AG04450 (cell line): ENCODE measurements around the gene PRKCH. TPM values are rescaled to one million over a fixed set of nuclear protein-coding genes. Genes with fewer than 3 reads are reported as not detected.

Source experiments
- CTCF ChIA-PET: fragments of 300-600, 350-600 bp; formaldehyde crosslinking; extraction: SDS; loops from one replicate; lab custom pipeline; 2022; ENCODE audit warnings: antibody characterized with exemption, inconsistent platforms; lab: Charles Lee
- POLR2A ChIA-PET: fragments of 350-600 bp; formaldehyde crosslinking; extraction: SDS; loops from one replicate; lab custom pipeline; 2021; ENCODE audit warnings: antibody characterized with exemption, inconsistent platforms; lab: Yijun Ruan, JAX
- DNase-seq: peaks from one replicate; pipeline ENCODE4 v3.0.0-alpha.2; 2011; ENCODE audit warnings: low read depth, low spot score
- H3K27ac ChIP-seq: one replicate; pipeline ENCODE4 v1.5.1; 2012; ENCODE audit warnings: low read depth, low read length, control low read depth
- H3K27me3 ChIP-seq: one replicate; pipeline ENCODE4 v1.6.0; 2012; ENCODE audit warnings: low read length; ENCODE audit not compliant: control insufficient read depth, insufficient read depth
- H3K4me3 ChIP-seq: 2 replicates; pipeline ENCODE4 v1.5.1; 2011; ENCODE audit warnings: mild to moderate bottlenecking, low read depth, low read length, control low read depth
- H3K9me3 ChIP-seq: 2 replicates; pipeline ENCODE4 v1.5.1; 2012; ENCODE audit warnings: low read length; ENCODE audit not compliant: control insufficient read depth, insufficient read depth
- polyA plus RNA-seq: library from polyadenylated mRNA; depleted of rRNA; stranded (reverse); fragments of >200 nt; gene quantifications from 2 replicates; pipeline ENCODE4 v1.2.3, GENCODE V29; 2011
- TF ChIP-seq, protein P1 (sequence below): IDR thresholded peaks from 2 replicates; pipeline ENCODE4 v1.5.1; 2011; ENCODE audit warnings: low read depth, low read length, control low read depth, inconsistent platforms

PRKCH gene
- polyA plus RNA-seq, 1 experiment: 1.6 TPM

DNA sequence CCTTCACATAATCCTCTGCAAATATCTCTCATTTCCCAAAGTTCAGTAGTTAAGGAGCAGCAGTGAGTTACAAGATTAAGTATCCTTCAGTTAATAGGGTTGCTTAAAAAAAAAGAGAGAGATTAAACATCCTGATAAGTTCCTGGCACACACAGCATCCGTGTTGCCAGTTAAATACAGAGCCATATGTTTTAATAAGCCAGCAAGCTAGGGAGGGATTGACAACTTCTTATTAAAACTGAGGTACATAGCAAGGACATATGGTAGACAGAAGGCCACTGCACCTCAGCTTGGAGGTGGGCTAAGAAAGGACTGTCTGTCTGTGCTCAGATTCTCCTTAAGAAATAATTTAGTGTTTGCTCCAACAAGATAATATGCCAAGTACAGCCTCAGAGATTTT lies 30.7 kb upstream of the PRKCH start:
- POLR2A ChIA-PET: no interaction called here
- Histone ChIP-seq H3K4me3 (no peak overlapping the region), H3K27ac (no peak overlapping the region), H3K9me3 (no peaks in the 10 kb centered on the region), H3K27me3 (peaks cover 2% of the 10 kb centered on the region)
- CTCF ChIA-PET: interaction anchor here (0.6 to 1.2 kb wide), 5 partner anchors 21 to 626 kb away, joined by 3 to 9 read pairs (median 5); no protein-coding TSS in a partner anchor
- no peak for DNase-seq
- TF ChIP-seq, protein P1, sequence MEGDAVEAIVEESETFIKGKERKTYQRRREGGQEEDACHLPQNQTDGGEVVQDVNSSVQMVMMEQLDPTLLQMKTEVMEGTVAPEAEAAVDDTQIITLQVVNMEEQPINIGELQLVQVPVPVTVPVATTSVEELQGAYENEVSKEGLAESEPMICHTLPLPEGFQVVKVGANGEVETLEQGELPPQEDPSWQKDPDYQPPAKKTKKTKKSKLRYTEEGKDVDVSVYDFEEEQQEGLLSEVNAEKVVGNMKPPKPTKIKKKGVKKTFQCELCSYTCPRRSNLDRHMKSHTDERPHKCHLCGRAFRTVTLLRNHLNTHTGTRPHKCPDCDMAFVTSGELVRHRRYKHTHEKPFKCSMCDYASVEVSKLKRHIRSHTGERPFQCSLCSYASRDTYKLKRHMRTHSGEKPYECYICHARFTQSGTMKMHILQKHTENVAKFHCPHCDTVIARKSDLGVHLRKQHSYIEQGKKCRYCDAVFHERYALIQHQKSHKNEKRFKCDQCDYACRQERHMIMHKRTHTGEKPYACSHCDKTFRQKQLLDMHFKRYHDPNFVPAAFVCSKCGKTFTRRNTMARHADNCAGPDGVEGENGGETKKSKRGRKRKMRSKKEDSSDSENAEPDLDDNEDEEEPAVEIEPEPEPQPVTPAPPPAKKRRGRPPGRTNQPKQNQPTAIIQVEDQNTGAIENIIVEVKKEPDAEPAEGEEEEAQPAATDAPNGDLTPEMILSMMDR: no peak

DNA sequence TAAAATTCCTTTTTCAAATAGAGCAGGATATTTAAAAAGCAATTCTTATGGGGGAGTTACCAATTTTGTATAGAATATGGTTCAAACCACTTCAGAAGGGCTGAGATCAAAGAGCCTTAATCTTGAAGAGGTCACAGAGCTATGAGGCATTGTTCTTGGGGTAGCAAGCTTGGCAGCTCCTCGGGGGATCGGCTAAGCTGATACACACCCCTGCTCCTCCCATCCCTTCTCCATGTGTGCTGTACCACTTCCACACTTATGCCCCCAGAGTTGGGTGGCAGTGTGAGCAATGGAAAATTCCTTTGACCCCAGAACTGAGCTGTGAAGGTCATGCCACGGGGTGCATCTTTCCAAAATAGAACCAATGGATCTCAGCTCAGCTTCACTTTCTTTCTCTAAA lies 25.2 kb upstream of the PRKCH start:
- ChIA-PET POLR2A (no interaction called here), CTCF (interaction anchor here (0.6 to 3.6 kb wide), 19 partner anchors 8 to 946 kb away, joined by 3 to 31 read pairs (median 3); partner anchors contain the start of gene TMEM30B)
- no peak for DNase-seq
- Histone ChIP-seq H3K9me3 (no peaks in the 10 kb centered on the region), H3K27ac (no peak overlapping the region), H3K4me3 (no peak overlapping the region), H3K27me3 (peaks cover 2% of the 10 kb centered on the region)
- TF ChIP-seq, protein P1: no peak

DNA sequence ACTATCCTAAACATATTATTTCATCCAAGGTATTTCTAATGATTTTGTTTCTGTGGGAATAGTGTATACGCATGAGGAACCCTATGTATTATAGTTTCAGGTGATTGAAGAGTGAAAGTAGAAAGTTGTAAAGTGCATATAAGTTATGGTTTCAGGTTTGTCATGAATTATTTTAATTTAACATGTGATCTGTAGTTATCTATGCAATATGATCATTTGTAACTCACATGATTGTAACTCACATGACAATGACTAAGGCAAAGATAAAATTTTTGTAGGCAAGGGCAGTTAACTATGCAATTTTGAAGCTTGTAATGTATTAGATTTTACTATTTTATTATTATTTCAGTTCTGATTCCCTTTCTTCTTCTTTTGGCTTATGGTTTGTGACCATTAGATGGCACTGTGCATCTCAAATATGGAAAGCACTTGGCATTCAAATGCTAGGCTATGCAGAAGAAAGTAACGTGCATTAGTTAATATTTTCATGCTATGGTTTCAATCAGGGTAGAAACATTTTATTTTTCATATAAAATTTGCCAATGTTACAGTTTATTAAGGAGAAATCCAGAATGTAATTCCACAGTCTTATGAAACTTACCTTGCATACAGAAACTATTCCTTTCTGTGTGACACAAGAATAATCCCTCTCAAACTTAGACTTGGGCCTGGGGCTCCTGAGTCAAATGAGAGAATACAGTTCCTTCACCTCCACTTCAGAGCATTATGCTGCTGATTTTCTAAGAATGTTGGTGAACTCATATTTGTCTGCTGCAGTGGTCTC lies 24.5 kb upstream of the PRKCH start:
- TF ChIP-seq, protein P1: peak; percentile 76
- Histone ChIP-seq H3K27ac (no peak overlapping the region), H3K9me3 (no peaks in the 10 kb centered on the region), H3K27me3 (peaks cover 2% of the 10 kb centered on the region), H3K4me3 (no peak overlapping the region)
- CTCF ChIA-PET: interaction anchor here (0.6 to 3.6 kb wide), 18 partner anchors 9 to 947 kb away, joined by 3 to 31 read pairs (median 3); partner anchors contain the start of gene TMEM30B
- no peak for DNase-seq
- POLR2A ChIA-PET: no interaction called here

DNA sequence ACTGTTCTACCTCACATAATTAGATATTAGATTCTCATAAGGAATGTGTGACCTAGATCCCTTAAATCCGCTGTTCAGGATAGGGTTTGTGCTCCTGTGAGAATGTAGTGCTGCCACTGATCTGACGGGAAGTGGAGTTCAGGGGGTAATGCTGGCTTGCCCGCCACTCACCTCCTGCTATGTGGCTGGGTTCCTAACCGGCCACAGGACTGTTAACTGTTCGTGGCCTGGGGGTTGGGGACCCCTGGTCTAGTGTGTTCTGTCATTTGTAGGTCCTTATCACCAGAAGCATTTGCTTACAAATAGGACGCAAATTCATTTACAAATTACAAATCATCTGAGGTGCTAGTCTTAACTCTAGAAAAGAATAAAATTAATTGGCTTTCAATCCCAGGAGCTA lies 23.8 kb upstream of the PRKCH start:
- ChIA-PET CTCF (interaction anchor here (3.6 kb wide), 1 partner anchor 540 kb away, joined by 31 read pairs; no protein-coding TSS in a partner anchor), POLR2A (no interaction called here)
- no peak overlapping the region for H3K27ac ChIP-seq
- no peak overlapping the region for H3K4me3 ChIP-seq
- peaks cover 6% of the 10 kb centered on the region for H3K27me3 ChIP-seq
- no peak for DNase-seq
- no peaks in the 10 kb centered on the region for H3K9me3 ChIP-seq
- TF ChIP-seq, protein P1: no peak

DNA sequence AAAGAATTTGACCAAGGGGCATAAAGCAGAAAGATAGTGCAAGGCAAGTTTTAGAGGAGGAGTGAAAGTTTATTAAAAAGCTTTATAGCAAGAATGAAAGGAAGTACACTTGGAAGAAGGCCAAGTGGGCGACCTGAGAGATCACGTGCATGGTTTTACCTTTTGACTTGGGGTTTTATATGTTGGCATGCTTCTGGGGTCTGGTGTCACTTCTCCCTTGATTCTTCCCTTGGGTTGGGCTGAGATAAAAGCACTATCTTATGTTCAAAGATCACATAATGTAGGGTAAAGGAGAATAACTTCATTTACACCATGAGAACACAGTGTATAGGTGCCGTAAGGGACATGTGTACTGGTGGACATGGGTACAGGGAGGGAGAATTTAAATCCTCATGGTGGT lies 22.6 kb upstream of the PRKCH start:
- Histone ChIP-seq H3K27me3 (peaks cover 4% of the 10 kb centered on the region), H3K4me3 (no peak overlapping the region), H3K9me3 (no peaks in the 10 kb centered on the region), H3K27ac (no peak overlapping the region)
- ChIA-PET CTCF (interaction anchor here (3.6 kb wide), 1 partner anchor 539 kb away, joined by 31 read pairs; no protein-coding TSS in a partner anchor), POLR2A (no interaction called here)
- TF ChIP-seq, protein P1: no peak
- DNase-seq: no peak
